KMS-11 (cell line): ENCODE results near the gene ZNF619.
A peak's percentile ranks its signal among the peaks of the same experiment; 100 is the strongest.

Experiments
- H2AFZ ChIP-seq: fragments of 200-600 bp; sonication (generic); 2 replicates; pipeline ENCODE4 v1.6.1; 2016; ENCODE audit warnings: antibody characterized with exemption, mixed run types, low read depth
- H3K27ac ChIP-seq: fragments of 200-600 bp; sonication (generic); 2 replicates; pipeline ENCODE4 v1.6.1; 2016; ENCODE audit warnings: mild to moderate bottlenecking, mixed run types
- H3K27me3 ChIP-seq: fragments of 200-600 bp; sonication (generic); 2 replicates; pipeline ENCODE4 v1.6.1; 2017; ENCODE audit warnings: mild to moderate bottlenecking, low read depth, mixed run types, moderate library complexity; ENCODE audit not compliant: insufficient read depth
- H3K36me3 ChIP-seq: fragments of 200-600 bp; sonication (generic); 2 replicates; pipeline ENCODE4 v1.6.1; 2017; ENCODE audit warnings: mild to moderate bottlenecking, mixed run types; ENCODE audit not compliant: insufficient read depth
- H3K4me1 ChIP-seq: fragments of 200-600 bp; sonication (generic); 2 replicates; pipeline ENCODE4 v1.6.1; 2016; ENCODE audit warnings: mild to moderate bottlenecking, low read depth, mixed run types; ENCODE audit not compliant: poor library complexity, severe bottlenecking
- H3K4me2 ChIP-seq: fragments of 200-600 bp; sonication (generic); 2 replicates; pipeline ENCODE4 v1.7.0; 2016; ENCODE audit warnings: mild to moderate bottlenecking, mixed run types
- H3K4me3 ChIP-seq: fragments of 200-600 bp; sonication (generic); IDR thresholded peaks from 2 replicates; pipeline ENCODE4 v1.6.1; 2017; ENCODE audit warnings: low read depth, low read length, mixed read lengths; ENCODE audit not compliant: insufficient read depth
- H3K79me2 ChIP-seq: fragments of 200-600 bp; sonication (generic); 2 replicates; pipeline ENCODE4 v1.6.1; 2016; ENCODE audit warnings: low read depth, mixed run types; ENCODE audit not compliant: insufficient read depth
- H3K9ac ChIP-seq: fragments of 200-600 bp; sonication (generic); 2 replicates; pipeline ENCODE4 v1.6.1; 2016; ENCODE audit warnings: mild to moderate bottlenecking, mixed run types
- H4K20me1 ChIP-seq: fragments of 200-600 bp; sonication (generic); 2 replicates; pipeline ENCODE4 v1.6.1; 2016; ENCODE audit warnings: mild to moderate bottlenecking, mixed run types; ENCODE audit not compliant: insufficient read depth
- CTCF ChIP-seq: fragments of 200-600 bp; sonication (generic); conservative IDR thresholded peaks from 2 replicates; pipeline ENCODE4 v1.6.1; 2017; ENCODE audit warnings: low read depth, mild to moderate bottlenecking, antibody characterized with exemption, low read length, moderate library complexity, mixed read lengths

Gene ZNF619

GRCh38 chr3:40502034-40502433 lies 25.1 kb downstream of the ZNF619 start:
- Histone ChIP-seq H3K27me3 (no peaks in the 10 kb centered on the region), H3K4me3 (no peak overlapping the region), H2AFZ (no peak overlapping the region), H4K20me1 (no peaks in the 10 kb centered on the region), H3K9ac (no peak overlapping the region), H3K27ac (no peak overlapping the region), H3K4me2 (no peak overlapping the region), H3K79me2 (no peaks in the 10 kb centered on the region), H3K36me3 (no peaks in the 10 kb centered on the region), H3K4me1 (no peaks in the 10 kb centered on the region)
- no peak for TF ChIP-seq CTCF

- no peaks in the 10 kb centered on the region for H3K4me1 ChIP-seq
- no peak overlapping the region for H2AFZ ChIP-seq
- H3K36me3 ChIP-seq, result no peaks in the 10 kb centered on the region
- TF ChIP-seq CTCF, result no peak
- H3K27ac ChIP-seq, result no peak overlapping the region
- no peaks in the 10 kb centered on the region for H3K27me3 ChIP-seq
- no peaks in the 10 kb centered on the region for H4K20me1 ChIP-seq
- no peak overlapping the region for H3K9ac ChIP-seq
- H3K79me2 ChIP-seq, result no peaks in the 10 kb centered on the region
- no peak overlapping the region for H3K4me3 ChIP-seq
- no peak overlapping the region for H3K4me2 ChIP-seq
These were observed 27.9 kb downstream of the ZNF619 start for GRCh38 chr3:40504636-40505430.

- no peaks in the 10 kb centered on the region for H4K20me1 ChIP-seq
- H3K9ac ChIP-seq, result no peak within 1 kb of the TSS
- no peaks in the 10 kb centered on the region for H3K79me2 ChIP-seq
- H3K4me1 ChIP-seq, result no peaks in the 10 kb centered on the region
- H3K27ac ChIP-seq, result no peak within 1 kb of the TSS
- no peak within 1 kb of the TSS for H3K4me3 ChIP-seq
- peak within 1 kb of the TSS; percentile 38; the same call in 1 of the 2 replicates for H2AFZ ChIP-seq
- no peak within 1 kb of the TSS for H3K4me2 ChIP-seq
- no peaks in the 10 kb centered on the region for H3K36me3 ChIP-seq
- H3K27me3 ChIP-seq, result no peaks in the 10 kb centered on the region
- no peak for TF ChIP-seq CTCF
These were observed 28.9 kb downstream of the ZNF619 start, which contains the start of gene ZNF620 for GRCh38 chr3:40505599-40506462. ZNF620 (plus strand) TSS chr3:40506039; CDS start chr3:40506353, 314 bp downstream.

GRCh38 chr3:40511031-40511718 lies 34.3 kb downstream of the ZNF619 start:
- Histone ChIP-seq H3K9ac (no peak overlapping the region), H4K20me1 (no peaks in the 10 kb centered on the region), H3K4me3 (no peak overlapping the region), H3K27me3 (no peaks in the 10 kb centered on the region), H3K79me2 (no peaks in the 10 kb centered on the region), H3K27ac (no peak overlapping the region), H3K36me3 (no peaks in the 10 kb centered on the region), H3K4me1 (no peaks in the 10 kb centered on the region), H2AFZ (no peak overlapping the region), H3K4me2 (no peak overlapping the region)
- TF ChIP-seq CTCF, result no peak
